Kidney tubule cell (primary cell): Measurements from ENCODE around the gene ERG.

Experiments
- DNase-seq: peaks from one replicate; pipeline ENCODE4 v3.0.0-alpha.2; 2018; ENCODE audit warnings: low spot score

The ERG gene

GRCh38 chr21:38389354-38389676 is 109.0 kb downstream of the ERG start:
- DNase-seq: no peak

GRCh38 chr21:38388647-38389353 is 109.5 kb downstream of the ERG start:
- no peak for DNase-seq

GRCh38 chr21:38388203-38388602 is 110.1 kb downstream of the ERG start:
- no peak for DNase-seq

- no peak for DNase-seq
Observed at GRCh38 chr21:38386967-38387366, 111.3 kb downstream of the ERG start.

- no peak for DNase-seq
Observed at GRCh38 chr21:38385427-38386175, 112.7 kb downstream of the ERG start.

- no peak for DNase-seq
Observed at GRCh38 chr21:38384675-38385426, 113.4 kb downstream of the ERG start.

- DNase-seq: no peak
Observed at GRCh38 chr21:38384238-38384560, 114.1 kb downstream of the ERG start.

- DNase-seq: no peak
Observed at GRCh38 chr21:38383411-38384237, 114.7 kb downstream of the ERG start.

GRCh38 chr21:38380481-38381137 is 117.7 kb downstream of the ERG start:
- no peak for DNase-seq

GRCh38 chr21:38379147-38379546 is 119.1 kb downstream of the ERG start:
- DNase-seq: no peak

- DNase-seq: no peak
Observed at GRCh38 chr21:38377165-38378088, 120.8 kb downstream of the ERG start.

- no peak for DNase-seq
Observed at GRCh38 chr21:38376693-38377092, 121.6 kb downstream of the ERG start.

GRCh38 chr21:38376235-38376634 is 122.0 kb downstream of the ERG start:
- DNase-seq: no peak

GRCh38 chr21:38367646-38368045 is 130.6 kb downstream of the ERG start:
- no peak for DNase-seq

GRCh38 chr21:38365521-38365920 is 132.8 kb downstream of the ERG start:
- no peak for DNase-seq

- no peak for DNase-seq
Observed at GRCh38 chr21:38363693-38364092, 134.6 kb downstream of the ERG start.

- DNase-seq: no peak
Observed at GRCh38 chr21:38361324-38361723, 137.0 kb downstream of the ERG start.

GRCh38 chr21:38359835-38360234 is 138.4 kb downstream of the ERG start:
- no peak for DNase-seq

- DNase-seq: no peak
Observed at GRCh38 chr21:38359090-38359489, 139.2 kb downstream of the ERG start.

- no peak for DNase-seq
Observed at GRCh38 chr21:38358666-38359065, 139.6 kb downstream of the ERG start.

GRCh38 chr21:38358098-38358497 is 140.2 kb downstream of the ERG start:
- no peak for DNase-seq
